Measurements from ENCODE around the gene JAM2. TPM values are rescaled to one million over a fixed set of nuclear protein-coding genes. Genes with fewer than 3 reads are reported as not detected.
"Not testable (repeated sequence)": the region's sequence is repeated elsewhere in the genome, so short reads cannot be mapped to it uniquely, and the experiment has no call there.

Gene JAM2
- total RNA-seq, 2 experiments from 2014 or later = 1.5 TPM

DNA sequence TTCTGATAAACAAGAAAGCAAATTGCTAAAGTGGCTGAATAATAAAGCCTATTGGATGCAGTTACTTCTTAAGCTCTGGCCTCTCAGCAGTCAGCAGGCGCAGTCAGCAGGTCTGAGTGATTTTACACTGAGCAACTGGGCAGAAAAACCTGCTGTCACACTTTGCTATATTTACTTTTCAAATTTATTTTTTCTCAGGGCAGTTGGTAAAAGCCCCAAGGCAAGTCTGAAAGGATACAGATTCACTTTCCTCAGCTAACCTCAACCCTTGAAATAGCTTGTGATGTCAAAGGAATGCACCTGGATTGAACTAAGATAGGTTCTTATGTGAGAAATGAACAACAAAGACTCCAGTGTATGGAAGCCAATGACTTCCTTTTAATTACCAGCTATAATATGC, 61.7 kb downstream of the JAM2 start:
- Mint-ChIP-seq H3K27me3 (no peaks in the 10 kb centered on the region), H3K9me3 (no peaks in the 10 kb centered on the region), H3K4me3 (no peak overlapping the region), H3K27ac (no peak overlapping the region), H3K36me3 (ENCODE audit: low read depth) (no peaks in the 10 kb centered on the region), H3K4me1 (ENCODE audit: low read depth) (no peaks in the 10 kb centered on the region)
- DNase-seq = no peak
- intact Hi-C loops (cut with micrococcal nuclease) = no loop called here
- ATAC-seq = no peak
- TF ChIP-seq, protein P1, sequence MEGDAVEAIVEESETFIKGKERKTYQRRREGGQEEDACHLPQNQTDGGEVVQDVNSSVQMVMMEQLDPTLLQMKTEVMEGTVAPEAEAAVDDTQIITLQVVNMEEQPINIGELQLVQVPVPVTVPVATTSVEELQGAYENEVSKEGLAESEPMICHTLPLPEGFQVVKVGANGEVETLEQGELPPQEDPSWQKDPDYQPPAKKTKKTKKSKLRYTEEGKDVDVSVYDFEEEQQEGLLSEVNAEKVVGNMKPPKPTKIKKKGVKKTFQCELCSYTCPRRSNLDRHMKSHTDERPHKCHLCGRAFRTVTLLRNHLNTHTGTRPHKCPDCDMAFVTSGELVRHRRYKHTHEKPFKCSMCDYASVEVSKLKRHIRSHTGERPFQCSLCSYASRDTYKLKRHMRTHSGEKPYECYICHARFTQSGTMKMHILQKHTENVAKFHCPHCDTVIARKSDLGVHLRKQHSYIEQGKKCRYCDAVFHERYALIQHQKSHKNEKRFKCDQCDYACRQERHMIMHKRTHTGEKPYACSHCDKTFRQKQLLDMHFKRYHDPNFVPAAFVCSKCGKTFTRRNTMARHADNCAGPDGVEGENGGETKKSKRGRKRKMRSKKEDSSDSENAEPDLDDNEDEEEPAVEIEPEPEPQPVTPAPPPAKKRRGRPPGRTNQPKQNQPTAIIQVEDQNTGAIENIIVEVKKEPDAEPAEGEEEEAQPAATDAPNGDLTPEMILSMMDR (IDR thresholded peaks at IDR 0.05) = no peak
- ChIA-PET POLR2A (interaction anchor here (0.9 kb wide), 1 partner anchor 60 kb away, joined by 4 read pairs; no protein-coding TSS in a partner anchor), CTCF (interaction anchor here (1.1 to 2.1 kb wide), 3 partner anchors 14 to 92 kb away, joined by 3 to 10 read pairs (median 5); no protein-coding TSS in a partner anchor)

DNA sequence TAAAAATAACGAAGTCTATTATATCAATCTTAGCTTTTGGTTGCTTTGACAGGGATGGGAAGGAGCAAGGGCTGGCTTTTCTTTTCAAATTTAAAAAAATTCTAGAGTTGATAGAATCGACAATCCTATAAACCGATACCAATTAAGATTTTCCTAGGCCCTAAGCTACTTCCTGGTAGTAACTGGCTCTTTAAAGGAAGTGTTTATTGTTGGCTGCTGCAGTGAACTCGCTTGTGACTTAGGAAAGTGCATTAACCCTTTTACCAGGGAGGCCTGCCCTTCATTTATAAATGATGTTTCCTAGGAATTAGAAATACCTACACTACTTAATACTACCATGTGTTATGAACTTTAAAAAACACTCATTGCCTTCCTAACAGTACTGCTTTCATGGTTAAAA, 62.5 kb downstream of the JAM2 start:
- TF ChIP-seq, protein P1 (IDR thresholded peaks at IDR 0.05) = no peak
- Mint-ChIP-seq H3K27ac (no peak overlapping the region), H3K36me3 (ENCODE audit: low read depth) (no peaks in the 10 kb centered on the region), H3K9me3 (no peaks in the 10 kb centered on the region), H3K4me3 (no peak overlapping the region), H3K4me1 (ENCODE audit: low read depth) (no peaks in the 10 kb centered on the region), H3K27me3 (no peaks in the 10 kb centered on the region)
- no peak for DNase-seq
- ChIA-PET POLR2A (no interaction called here), CTCF (interaction anchor here (0.6 to 2.1 kb wide), 3 partner anchors 19 to 397 kb away, joined by 4 to 10 read pairs (median 5); no protein-coding TSS in a partner anchor)
- ATAC-seq = no peak
- intact Hi-C loops (cut with micrococcal nuclease) = no loop called here

DNA sequence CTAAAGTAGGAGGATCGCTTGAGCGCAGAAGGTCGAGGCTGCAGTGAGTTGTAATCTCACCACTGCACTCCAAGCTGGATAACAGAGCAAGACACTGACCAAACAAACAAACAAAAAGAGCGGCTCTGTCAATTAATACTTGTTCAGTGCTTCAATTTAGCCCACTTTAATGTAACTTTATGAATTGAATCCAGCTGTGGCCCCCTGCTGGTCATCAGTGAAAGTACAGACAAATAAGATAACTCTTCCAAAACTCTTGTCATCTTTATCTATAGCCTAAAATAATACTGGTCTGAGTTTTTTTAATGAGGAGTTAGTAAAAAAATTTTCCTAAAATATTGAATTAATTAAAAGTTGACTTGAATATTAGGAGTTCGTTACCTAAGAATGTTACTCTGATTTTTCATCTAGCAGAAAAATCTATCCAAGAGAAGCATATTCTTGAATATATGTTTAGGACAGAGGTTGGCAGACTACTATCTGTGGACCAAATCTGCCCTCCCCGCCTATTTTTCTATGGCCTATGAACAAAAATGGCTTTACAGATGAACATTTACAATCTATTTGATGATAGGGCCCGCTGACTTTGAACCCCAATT, 69.5 kb downstream of the JAM2 start:
- POLR2A ChIA-PET = interaction anchor here (1.0 kb wide), 1 partner anchor 100 kb away, joined by 3 read pairs; no protein-coding TSS in a partner anchor
- no peak overlapping the region for H3K27ac Mint-ChIP-seq
- intact Hi-C loops (cut with micrococcal nuclease) = loop anchor here (1.0 to 2.0 kb wide), 2 partner anchors 100 to 288 kb away; no protein-coding TSS in a partner anchor
- TF ChIP-seq, protein P1 (IDR thresholded peaks at IDR 0.05) = peak; percentile 90
- CTCF ChIA-PET = interaction anchor here (0.7 to 4.3 kb wide), 19 partner anchors 8 to 444 kb away, joined by 3 to 79 read pairs (median 3); partner anchors contain the start of gene MRPL39
- H3K36me3 Mint-ChIP-seq (ENCODE audit: low read depth) = no peaks in the 10 kb centered on the region
- H3K9me3 Mint-ChIP-seq = no peaks in the 10 kb centered on the region
- H3K4me3 Mint-ChIP-seq = no peak overlapping the region
- ATAC-seq (peak; percentile 55), DNase-seq (peak; percentile 69)
- no peaks in the 10 kb centered on the region for H3K27me3 Mint-ChIP-seq
- H3K4me1 Mint-ChIP-seq (ENCODE audit: low read depth) = no peaks in the 10 kb centered on the region

DNA sequence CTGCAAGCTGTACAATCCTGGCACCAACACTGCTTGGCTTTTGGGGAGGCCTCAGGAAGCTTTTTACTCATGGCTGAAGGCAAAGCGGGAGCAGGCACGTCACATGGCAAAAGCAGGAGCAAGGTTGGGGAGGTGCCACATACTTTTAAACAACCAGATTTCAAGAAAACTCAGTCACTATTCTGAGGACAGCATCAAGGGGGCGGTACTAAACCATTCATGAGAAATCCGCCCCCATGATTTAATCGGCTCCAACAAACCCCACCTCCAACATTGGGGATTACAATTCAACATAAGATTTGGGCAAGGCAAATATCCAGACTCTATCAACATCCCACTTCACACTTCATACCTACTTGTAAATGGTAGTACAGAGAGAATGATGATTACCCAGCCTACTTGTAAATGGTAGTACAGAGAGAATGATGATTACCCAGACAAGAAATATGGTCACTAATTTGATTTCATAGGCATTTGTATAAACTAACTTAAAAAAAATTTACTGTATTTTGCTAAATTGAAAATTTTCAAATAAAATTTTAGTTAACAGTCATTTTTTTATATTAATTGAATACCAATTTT, 70.7 kb downstream of the JAM2 start:
- ATAC-seq (no peak), DNase-seq (no peak)
- TF ChIP-seq, protein P1 (IDR thresholded peaks at IDR 0.05) = no peak
- Mint-ChIP-seq H3K4me3 (no peak overlapping the region), H3K27me3 (no peaks in the 10 kb centered on the region), H3K4me1 (ENCODE audit: low read depth) (no peaks in the 10 kb centered on the region), H3K27ac (no peak overlapping the region), H3K36me3 (ENCODE audit: low read depth) (no peaks in the 10 kb centered on the region), H3K9me3 (no peaks in the 10 kb centered on the region)
- ChIA-PET CTCF (interaction anchor here (0.8 to 1.6 kb wide), 2 partner anchors 11 to 101 kb away, joined by 4 to 10 read pairs; no protein-coding TSS in a partner anchor), POLR2A (no interaction called here)
- intact Hi-C loops (cut with micrococcal nuclease) = loop anchor here (2.0 kb wide), 1 partner anchor 289 kb away; no protein-coding TSS in a partner anchor

DNA sequence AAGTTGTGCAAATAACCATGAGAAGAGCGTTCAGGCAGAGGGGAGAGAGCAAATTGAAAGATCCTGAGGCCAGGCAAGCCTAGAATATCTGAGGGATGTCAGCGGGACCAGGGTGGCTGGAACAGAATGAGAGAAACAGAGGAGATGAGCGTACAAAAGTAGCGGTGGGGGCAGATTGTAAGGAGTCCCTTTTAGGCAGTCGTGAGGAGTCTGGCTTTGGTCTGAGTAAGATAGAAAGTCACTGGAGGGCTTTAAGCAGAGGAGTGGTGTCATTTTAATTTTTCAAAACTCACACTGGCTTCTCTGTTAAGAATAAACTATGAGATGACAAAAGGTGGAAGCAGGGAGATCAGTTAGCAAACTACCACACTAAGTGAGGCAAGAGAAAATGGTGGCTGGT, 71.5 kb downstream of the JAM2 start:
- ATAC-seq = no peak
- Mint-ChIP-seq H3K27ac (no peak overlapping the region), H3K4me1 (ENCODE audit: low read depth) (no peaks in the 10 kb centered on the region), H3K27me3 (no peaks in the 10 kb centered on the region), H3K9me3 (no peaks in the 10 kb centered on the region), H3K36me3 (ENCODE audit: low read depth) (no peaks in the 10 kb centered on the region), H3K4me3 (no peak overlapping the region)
- intact Hi-C loops (cut with micrococcal nuclease) = no loop called here
- ChIA-PET CTCF (interaction anchor here (1.6 kb wide), 1 partner anchor 102 kb away, joined by 10 read pairs; no protein-coding TSS in a partner anchor), POLR2A (no interaction called here)
- TF ChIP-seq, protein P1 (IDR thresholded peaks at IDR 0.05) = no peak
- DNase-seq = no peak

DNA sequence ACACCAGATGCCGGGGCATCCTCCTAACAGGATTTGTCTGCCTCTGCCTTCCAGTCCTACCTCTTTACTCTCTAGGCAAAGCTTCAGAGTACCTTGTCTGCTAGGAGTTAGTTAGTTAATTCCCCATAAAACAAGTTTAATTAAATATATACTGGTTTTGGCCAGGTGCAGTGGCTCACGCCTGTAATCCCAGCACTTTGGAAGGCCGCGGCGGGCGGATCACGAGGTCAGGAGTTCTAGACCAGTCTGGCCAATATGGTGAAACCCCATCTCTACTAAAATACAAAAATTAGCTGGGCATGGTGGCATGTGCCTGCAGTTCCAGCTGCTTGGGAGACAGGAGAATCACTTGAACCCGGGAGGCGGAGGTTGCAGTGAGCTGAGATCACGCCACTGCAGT, 75.0 kb downstream of the JAM2 start:
- POLR2A ChIA-PET = interaction anchor here (1.1 kb wide), 1 partner anchor 106 kb away, joined by 4 read pairs; no protein-coding TSS in a partner anchor
- H3K9me3 Mint-ChIP-seq; H3K27me3 Mint-ChIP-seq; intact Hi-C loops (cut with micrococcal nuclease); DNase-seq; H3K27ac Mint-ChIP-seq; H3K4me1 Mint-ChIP-seq (ENCODE audit: low read depth); ATAC-seq; H3K36me3 Mint-ChIP-seq (ENCODE audit: low read depth); H3K4me3 Mint-ChIP-seq: not testable (repeated sequence)
- CTCF ChIA-PET = interaction anchor here (0.7 to 3.2 kb wide), 3 partner anchors 14 to 106 kb away, joined by 3 to 30 read pairs (median 3); no protein-coding TSS in a partner anchor

All from activated CD8-positive, alpha-beta T cell treated with anti-CD3 and anti-CD28 coated beads for 36 hours (primary cell).